ENCODE results near the gene LAMA2.
A peak's percentile ranks its signal among the peaks of the same experiment; 100 is the strongest.

DNA sequence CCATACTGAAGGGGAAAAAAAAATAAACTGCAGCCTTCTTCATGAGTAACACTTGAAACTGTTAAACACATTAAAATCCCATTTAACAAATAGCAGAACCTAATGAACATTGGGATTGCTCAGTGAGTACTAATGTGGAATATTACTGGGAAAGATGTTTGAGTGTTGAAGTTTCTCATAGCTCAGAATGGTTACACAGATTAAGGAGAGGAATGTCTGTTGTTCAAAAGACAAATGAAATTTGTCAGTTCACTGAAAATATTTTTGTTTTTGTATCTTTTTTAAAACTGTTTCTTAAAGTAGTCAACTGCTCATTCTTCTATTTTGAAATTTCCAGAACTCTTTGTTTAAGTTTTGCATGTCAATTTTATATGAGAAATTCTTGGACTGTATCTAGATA, 374.3 kb downstream of the LAMA2 start:
- TF ChIP-seq, protein P1, sequence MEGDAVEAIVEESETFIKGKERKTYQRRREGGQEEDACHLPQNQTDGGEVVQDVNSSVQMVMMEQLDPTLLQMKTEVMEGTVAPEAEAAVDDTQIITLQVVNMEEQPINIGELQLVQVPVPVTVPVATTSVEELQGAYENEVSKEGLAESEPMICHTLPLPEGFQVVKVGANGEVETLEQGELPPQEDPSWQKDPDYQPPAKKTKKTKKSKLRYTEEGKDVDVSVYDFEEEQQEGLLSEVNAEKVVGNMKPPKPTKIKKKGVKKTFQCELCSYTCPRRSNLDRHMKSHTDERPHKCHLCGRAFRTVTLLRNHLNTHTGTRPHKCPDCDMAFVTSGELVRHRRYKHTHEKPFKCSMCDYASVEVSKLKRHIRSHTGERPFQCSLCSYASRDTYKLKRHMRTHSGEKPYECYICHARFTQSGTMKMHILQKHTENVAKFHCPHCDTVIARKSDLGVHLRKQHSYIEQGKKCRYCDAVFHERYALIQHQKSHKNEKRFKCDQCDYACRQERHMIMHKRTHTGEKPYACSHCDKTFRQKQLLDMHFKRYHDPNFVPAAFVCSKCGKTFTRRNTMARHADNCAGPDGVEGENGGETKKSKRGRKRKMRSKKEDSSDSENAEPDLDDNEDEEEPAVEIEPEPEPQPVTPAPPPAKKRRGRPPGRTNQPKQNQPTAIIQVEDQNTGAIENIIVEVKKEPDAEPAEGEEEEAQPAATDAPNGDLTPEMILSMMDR (IDR thresholded peaks at IDR 0.05): peak in 1 of 7 experiments; percentile 5
- TF ChIP-seq POLR2AphosphoS5 (IDR thresholded peaks at IDR 0.05) (no peak), EP300 (IDR thresholded peaks at IDR 0.05) (no peak)

Measured in stomach (tissue), 4 donors.